K562 (cell line): ENCODE measurements around the gene CPED1. TPM values are rescaled to one million over a fixed set of nuclear protein-coding genes. Genes with fewer than 3 reads are reported as not detected.
A peak's percentile ranks its signal among the peaks of the same experiment; 100 is the strongest.

ENCODE experiments used
- ATAC-seq: fragments of 200-7000 bp; cut with Tn5 transposase; 3 replicates; pipeline ENCODE4 v1.9.1; 2020; ENCODE audit warnings: moderate library complexity
- BruUV-seq: library from RNA; stranded (reverse); fragments of 400-500 nt; replicated peaks from 2 replicates; lab custom pipeline; 2021; lab: Mats Ljungman, UMichigan
- CTCF ChIA-PET: fragments of 300-600 bp; formaldehyde crosslinking; extraction: SDS; loops from one replicate; lab custom pipeline; 2021; ENCODE audit warnings: low intra/inter-chr PET ratio; lab: Yijun Ruan, JAX
- POLR2A ChIA-PET: fragments of 300-600, 350-650 bp; sonication (Branson Sonifier 250); formaldehyde crosslinking; extraction: SDS; loops from one replicate; lab custom pipeline; 2021; ENCODE audit warnings: antibody characterized with exemption, inconsistent platforms; lab: Yijun Ruan, JAX
- DNase-seq, 4 experiments: peaks; one replicate each; pipeline versions ENCODE4 v3.0.0 to v3.0.0-alpha.2; 2011 to 2018; ENCODE audit warnings: low spot score in 3 of 4, mixed read lengths in 3 of 4; ENCODE audit errors: extremely low read depth in 1 of 4
- FAIRE-seq: peaks from 2 replicates; lab custom pipeline; 2011; peaks lifted over from hg19 to GRCh38; lab: Jason Lieb, UNC
- H2AFZ ChIP-seq: 2 replicates; pipeline ENCODE4 v1.6.0; 2011; ENCODE audit warnings: low read depth, low read length, control low read depth, inconsistent platforms
- H3K27ac ChIP-seq: fragments of 200-600 bp; 3 replicates; pipeline ENCODE4 v1.8.0; 2011; ENCODE audit warnings: low read depth, mild to moderate bottlenecking, control low read depth, inconsistent platforms, low read length, moderate library complexity, mixed read lengths; ENCODE audit errors: extremely low read depth
- H3K27me3 ChIP-seq, 2 experiments: fragments of 300-600 bp in 1 of 2; 2 replicates in 1 of 2; 3 replicates in 1 of 2; pipeline versions ENCODE4 v1.6.0 to v1.8.0; 2011; ENCODE audit warnings: inconsistent platforms in 2 of 2, low read length in 2 of 2, mild to moderate bottlenecking in 1 of 2, mixed read lengths in 1 of 2, moderate library complexity in 1 of 2; ENCODE audit not compliant: control insufficient read depth in 2 of 2, insufficient read depth in 2 of 2
- H3K36me3 ChIP-seq: fragments of 300-600 bp; 3 replicates; pipeline ENCODE4 v1.8.0; 2011; ENCODE audit warnings: mild to moderate bottlenecking, low read length, inconsistent platforms; ENCODE audit not compliant: control insufficient read depth, insufficient read depth
- H3K4me1 ChIP-seq, 2 experiments: fragments of 200-600 bp in 1 of 2; replicated peaks in 1 of 2; 2 replicates in 1 of 2; 3 replicates in 1 of 2; pipeline versions ENCODE4 v1.5.1 to v1.8.0; 2011; ENCODE audit warnings: inconsistent platforms in 2 of 2, low read length in 2 of 2, mild to moderate bottlenecking in 1 of 2, mixed read lengths in 1 of 2, moderate library complexity in 1 of 2; ENCODE audit not compliant: control insufficient read depth in 2 of 2, insufficient read depth in 2 of 2
- H3K4me2 ChIP-seq: 2 replicates; pipeline ENCODE4 v1.6.1; 2011; ENCODE audit warnings: low read length, control low read depth, inconsistent platforms, mixed read lengths; ENCODE audit not compliant: insufficient read depth
- H3K4me3 ChIP-seq: fragments of 200-600 bp; sonication (generic), shearing (Covaris generic); 2 replicates; pipeline ENCODE4 v1.5.1; 2016; ENCODE audit warnings: control low read depth, inconsistent platforms
- H3K79me2 ChIP-seq: fragments of 200-600 bp; 3 replicates; pipeline ENCODE4 v1.8.0; 2011; ENCODE audit warnings: low read length, inconsistent platforms; ENCODE audit not compliant: control insufficient read depth, insufficient read depth
- H3K9ac ChIP-seq, 2 experiments: 2 replicates each; pipeline versions ENCODE4 v1.6.0 to v1.6.1; 2011; ENCODE audit warnings: low read depth in 2 of 2, low read length in 2 of 2, control low read depth in 1 of 2, inconsistent platforms in 1 of 2, mild to moderate bottlenecking in 1 of 2, mixed read lengths in 1 of 2; ENCODE audit not compliant: insufficient read depth in 1 of 2
- H3K9me1 ChIP-seq: one replicate; pipeline ENCODE4 v1.6.0; 2011; ENCODE audit warnings: inconsistent platforms, mild to moderate bottlenecking, low read length, moderate library complexity; ENCODE audit not compliant: control insufficient read depth, insufficient read depth
- H3K9me3 ChIP-seq: replicated peaks from 2 replicates; pipeline ENCODE4 v1.5.1; 2011; ENCODE audit warnings: low read depth, low read length, inconsistent platforms; ENCODE audit not compliant: control insufficient read depth, insufficient read depth
- H4K20me1 ChIP-seq: replicated peaks from 2 replicates; pipeline ENCODE4 v1.6.1; 2011; ENCODE audit warnings: low read length, inconsistent platforms, mixed read lengths; ENCODE audit not compliant: control insufficient read depth, insufficient read depth
- CTBP1 ChIP-seq: fragments of 450-650 bp; IDR thresholded peaks from 2 replicates; pipeline ENCODE4 v1.6.1; 2016; ENCODE audit warnings: borderline replicate concordance
- GTF2E2 ChIP-seq: fragments of 200-800 bp; sonication (Bioruptor generic); IDR thresholded peaks from 2 replicates; pipeline ENCODE4 v1.6.1; 2016; ENCODE audit warnings: missing genetic modification characterization, missing compliant biosample characterization
- HNRNPLL ChIP-seq: fragments of 200-400 bp; formaldehyde crosslinking; IDR thresholded peaks from 2 replicates; pipeline ENCODE4 v1.6.1; 2017; ENCODE audit warnings: low read length, low read depth, mild to moderate bottlenecking; ENCODE audit not compliant: poor library complexity, severe bottlenecking
- KLF10 ChIP-seq: fragments of 250-450 bp; sonication (Bioruptor Pico); IDR thresholded peaks from 2 replicates; pipeline ENCODE4 v1.6.1; 2021; ENCODE audit warnings: matching md5 sums
- MYNN ChIP-seq, 2 experiments: sonication (generic); formaldehyde crosslinking in 1 of 2; IDR thresholded peaks; 2 replicates each; pipeline versions ENCODE4 v1.5.0 to v1.6.1; 2016 to 2020; ENCODE audit warnings: antibody characterized with exemption in 1 of 2, missing genetic modification reagents in 1 of 2
- OTX1 ChIP-seq: fragments of 450-650 bp; formaldehyde crosslinking; IDR thresholded peaks from 2 replicates; pipeline ENCODE4 v1.4.0; 2022; ENCODE audit warnings: mild to moderate bottlenecking
- PRDM10 ChIP-seq: fragments of 450-650 bp; IDR thresholded peaks from 2 replicates; pipeline ENCODE4 v1.6.1; 2018; ENCODE audit not compliant: partially characterized antibody
- RFX1 ChIP-seq: fragments of 450-650 bp; IDR thresholded peaks from 2 replicates; pipeline ENCODE4 v1.6.1; 2016; ENCODE audit warnings: mild to moderate bottlenecking, moderate library complexity
- SRSF9 ChIP-seq: fragments of 200-400 bp; formaldehyde crosslinking; IDR thresholded peaks from 2 replicates; pipeline ENCODE4 v1.6.1; 2017; ENCODE audit warnings: low read depth, low read length, borderline replicate concordance
- STAT6 ChIP-seq: sonication (generic); formaldehyde crosslinking; IDR thresholded peaks from 2 replicates; pipeline ENCODE4 v1.8.1; 2023; ENCODE audit warnings: mild to moderate bottlenecking, missing genetic modification reagents
- ZC3H4 ChIP-seq: sonication (generic); formaldehyde crosslinking; IDR thresholded peaks from 2 replicates; pipeline ENCODE4 v1.9.0; 2021; ENCODE audit warnings: missing genetic modification reagents, borderline replicate concordance
- WGBS: fragments of 100-300 bp; shearing (Covaris generic); methylation state at CpG from one replicate; pipeline ENCODE4 v1.1.6; 2016; ENCODE audit warnings: low coverage, mixed read lengths; ENCODE audit not compliant: insufficient coverage; ENCODE audit errors: missing lambda C conversion rate; 5-methylcytosine and 5-hydroxymethylcytosine counted together
- in situ Hi-C: fragments of 300-500 bp; cut with MboI; formaldehyde crosslinking; loops from 4 replicates; pipeline ENCODE4 v1.15.0; 2018; ENCODE audit warnings: inconsistent platforms, mixed read lengths
- intact Hi-C: fragments of 100-400 bp; cut with micrococcal nuclease; formaldehyde crosslinking; loops from 2 replicates; pipeline ENCODE4 v1.14.2; 2022
- polyA plus RNA-seq, 8 experiments: library from polyadenylated mRNA; depleted of rRNA in 4 of 8; stranded (reverse) in 5 of 8; unstranded in 3 of 8; fragments of >200 nt; fragmentation: Nextera tagmentation in 2 of 8; fragmentation: Illumina TruSeq in 1 of 8; extraction: Ambion mirVana in 2 of 8; extraction: Trizol in 1 of 8; gene quantifications; 2 replicates each; pipeline versions ENCODE4 v1.2.1 to v1.2.3, GENCODE V29; 2011 to 2014; ENCODE audit warnings: inconsistent platforms in 1 of 8, missing spikeins in 1 of 8
- total RNA-seq, 7 experiments: library from RNA; depleted of rRNA in 6 of 7; stranded (reverse); fragments of >200 nt in 6 of 7; fragmentation: Illumina TruSeq in 2 of 7; extraction: Trizol in 2 of 7; gene quantifications; 2 replicates each; pipeline versions ENCODE4 v1.2.1 to v1.2.3, GENCODE V29; 2011 to 2021; ENCODE audit warnings: low replicate concordance in 1 of 7
- TF ChIP-seq, protein P1 (sequence below): sonication (generic); formaldehyde crosslinking; IDR thresholded peaks from 2 replicates; pipeline ENCODE4 v1.8.1; 2022; ENCODE audit warnings: missing genetic modification reagents

Gene CPED1
- total and polyA plus RNA-seq, 9 of the 15 experiments (the other 6 are each of a cell fraction or from before 2014, with no cell fraction given), result 195 to 393 (median 290) TPM

DNA sequence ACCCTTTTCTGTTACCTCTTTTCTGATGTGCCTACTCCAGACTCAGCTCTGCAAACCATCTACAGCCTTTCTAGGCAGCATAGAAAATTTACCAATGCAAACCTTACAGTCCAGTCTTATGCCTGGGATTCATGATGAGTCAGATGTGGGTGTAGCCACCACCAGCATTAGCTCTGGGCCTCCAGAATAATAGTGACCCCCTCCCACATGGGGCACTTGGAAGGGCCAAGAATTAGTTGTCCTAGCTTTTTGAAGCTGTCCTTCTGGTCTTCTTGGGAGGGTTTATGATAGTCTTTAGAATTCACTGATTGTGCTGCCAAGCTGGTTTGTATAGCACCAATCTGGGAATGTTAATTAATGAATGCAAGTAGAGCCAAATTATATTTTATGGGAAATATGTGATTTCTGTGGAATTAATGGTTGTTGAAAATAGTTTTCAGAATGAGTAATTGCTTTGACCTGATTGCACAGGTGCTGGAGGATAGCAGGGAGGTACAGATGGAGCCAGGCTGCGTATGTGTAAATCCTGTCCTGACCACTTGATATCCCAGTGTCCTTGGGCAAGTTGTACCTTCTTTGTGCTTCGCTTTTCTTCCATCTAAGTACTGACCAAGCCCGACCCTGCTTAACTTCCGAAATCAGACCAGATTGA is 94.8 kb downstream of the CPED1 start:
- BruUV-seq, result no TSS peak
- peak; percentile 72 for FAIRE-seq
- TF ChIP-seq OTX1 (CRISPR knock-in tag), result peak; percentile 59; the same call in 1 of the 2 replicates
- TF ChIP-seq GTF2E2 (tag), result no peak
- TF ChIP-seq HNRNPLL, result no peak
- no peak for TF ChIP-seq ZC3H4 (CRISPR knock-in tag)
- peak; percentile 67; the same call in 1 of the 2 replicates for TF ChIP-seq KLF10 (CRISPR knock-in tag)
- TF ChIP-seq CTBP1, result no peak
- no peak for TF ChIP-seq STAT6 (CRISPR knock-in tag)
- peak; percentile 86 for TF ChIP-seq MYNN (IDR thresholded peaks at IDR 0.05)
- no peak for TF ChIP-seq MYNN (CRISPR knock-in tag; IDR thresholded peaks at IDR 0.05)
- peak; percentile 86 for TF ChIP-seq PRDM10
- no peak for TF ChIP-seq SRSF9
- TF ChIP-seq, protein P1, sequence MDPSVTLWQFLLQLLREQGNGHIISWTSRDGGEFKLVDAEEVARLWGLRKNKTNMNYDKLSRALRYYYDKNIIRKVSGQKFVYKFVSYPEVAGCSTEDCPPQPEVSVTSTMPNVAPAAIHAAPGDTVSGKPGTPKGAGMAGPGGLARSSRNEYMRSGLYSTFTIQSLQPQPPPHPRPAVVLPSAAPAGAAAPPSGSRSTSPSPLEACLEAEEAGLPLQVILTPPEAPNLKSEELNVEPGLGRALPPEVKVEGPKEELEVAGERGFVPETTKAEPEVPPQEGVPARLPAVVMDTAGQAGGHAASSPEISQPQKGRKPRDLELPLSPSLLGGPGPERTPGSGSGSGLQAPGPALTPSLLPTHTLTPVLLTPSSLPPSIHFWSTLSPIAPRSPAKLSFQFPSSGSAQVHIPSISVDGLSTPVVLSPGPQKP, result no peak
- no peak for TF ChIP-seq RFX1

More for the DNA sequence above, 94.8 kb downstream of the CPED1 start:
- H3K36me3 ChIP-seq, result peaks cover 94% of the 10 kb centered on the region
- peak; percentile 57 to 85 (median 60) for DNase-seq
- H3K4me2 ChIP-seq, result peak overlapping the region; percentile 71
- H3K27ac ChIP-seq, result peak overlapping the region; percentile 43
- no peaks in the 10 kb centered on the region for H3K9me1 ChIP-seq
- peaks cover 100% of the 10 kb centered on the region for H3K79me2 ChIP-seq
- 70% methylated on average over 4 of the region's 4 CpGs for WGBS
- peaks cover 4 to 61% of the 10 kb centered on the region in 2 experiments for H3K4me1 ChIP-seq
- in situ Hi-C loops, result no loop called here
- H3K27me3 ChIP-seq, result no peaks in the 10 kb centered on the region
- H4K20me1 ChIP-seq, result peaks cover 37% of the 10 kb centered on the region
- CTCF ChIA-PET, result interaction anchor here (3.0 to 9.0 kb wide), 2 partner anchors 93 to 278 kb away, joined by 15 to 129 read pairs; partner anchors contain the start of gene CPED1
- intact Hi-C loops, result no loop called here
- H3K9me3 ChIP-seq, result no peaks in the 10 kb centered on the region
- no peak overlapping the region for H3K4me3 ChIP-seq
- no peak overlapping the region for H2AFZ ChIP-seq
- ATAC-seq, result peak; percentile 42
- H3K9ac ChIP-seq, result peak overlapping the region; percentile 31 to 73; a peak in 3 of 4 replicates
- POLR2A ChIA-PET, result interaction anchor here (0.6 to 4.6 kb wide), 14 partner anchors 8 to 249 kb away, joined by 3 to 41 read pairs (median 4); partner anchors contain the start of genes CPED1 and ING3
